ENCODE results near the gene SGPP1. TPM values are rescaled to one million over a fixed set of nuclear protein-coding genes. Genes with fewer than 3 reads are reported as not detected.
A peak's percentile ranks its signal among the peaks of the same experiment; 100 is the strongest.

SGPP1 gene
- total and polyA plus RNA-seq, 2 donors (not counting 1 experiment from before 2014, with no cell fraction given): 25.8 to 42.1 TPM

GRCh38 chr14:63770187-63770807 is 42.4 kb upstream of the SGPP1 start:
- Histone ChIP-seq H3K27ac (ENCODE audit: insufficient read depth, low read length) (no peak overlapping the region), H3K79me2 (ENCODE audit: control insufficient read depth, insufficient read depth, low read length) (no peaks in the 10 kb centered on the region), H3K36me3 (ENCODE audit: control insufficient read depth, insufficient read depth, low read length) (no peaks in the 10 kb centered on the region), H3K9me3 (ENCODE audit: control insufficient read depth, insufficient read depth, low read depth, low read length) (no peaks in the 10 kb centered on the region), H3K9ac (ENCODE audit: insufficient read depth, low read length) (no peak overlapping the region), H3K4me1 (ENCODE audit: control insufficient read depth, extremely low read depth, insufficient read depth, low read length) (no peaks in the 10 kb centered on the region), H2AFZ (ENCODE audit: low read length) (no peak overlapping the region), H3K4me2 (ENCODE audit: extremely low read depth, insufficient read depth, low read length) (no peak overlapping the region), H4K20me1 (ENCODE audit: control insufficient read depth, extremely low read depth, insufficient read depth, low read length) (no peaks in the 10 kb centered on the region), H3K27me3 (ENCODE audit: control insufficient read depth, insufficient read depth, low read length) (no peaks in the 10 kb centered on the region), H3K4me3 (replicated peaks in 1 of 4; ENCODE audit: control extremely low read depth in 1 of 4, insufficient read depth in 1 of 4, low read depth in 3 of 4, low read length in 4 of 4) (no peak overlapping the region)
- peak; percentile 41 to 71 for DNase-seq (ENCODE audit: low read depth in 2 of 2)
- TF ChIP-seq EZH2 (IDR thresholded peaks at IDR 0.05; ENCODE audit: low read length, missing control alignments) (no peak), CTCF (conservative IDR thresholded peaks at IDR 0.05 in 1 of 2, IDR thresholded peaks at IDR 0.05 in 1 of 2; ENCODE audit: low read depth in 1 of 2, low read length in 2 of 2) (peak; percentile 62 to 71)

GRCh38 chr14:63766611-63767010 is 38.7 kb upstream of the SGPP1 start:
- no peak for DNase-seq (ENCODE audit: low read depth in 2 of 2)
- H4K20me1 ChIP-seq (ENCODE audit: control insufficient read depth, extremely low read depth, insufficient read depth, low read length): no peaks in the 10 kb centered on the region
- H3K36me3 ChIP-seq (ENCODE audit: control insufficient read depth, insufficient read depth, low read length): no peaks in the 10 kb centered on the region
- H2AFZ ChIP-seq (ENCODE audit: low read length): no peak overlapping the region
- no peaks in the 10 kb centered on the region for H3K4me1 ChIP-seq (ENCODE audit: control insufficient read depth, extremely low read depth, insufficient read depth, low read length)
- H3K27me3 ChIP-seq (ENCODE audit: control insufficient read depth, insufficient read depth, low read length): no peaks in the 10 kb centered on the region
- H3K9ac ChIP-seq (ENCODE audit: insufficient read depth, low read length): no peak overlapping the region
- no peaks in the 10 kb centered on the region for H3K79me2 ChIP-seq (ENCODE audit: control insufficient read depth, insufficient read depth, low read length)
- H3K4me3 ChIP-seq (replicated peaks in 1 of 4; ENCODE audit: control extremely low read depth in 1 of 4, insufficient read depth in 1 of 4, low read depth in 3 of 4, low read length in 4 of 4): no peak overlapping the region
- no peaks in the 10 kb centered on the region for H3K9me3 ChIP-seq (ENCODE audit: control insufficient read depth, insufficient read depth, low read depth, low read length)
- TF ChIP-seq EZH2 (IDR thresholded peaks at IDR 0.05; ENCODE audit: low read length, missing control alignments) (no peak), CTCF (conservative IDR thresholded peaks at IDR 0.05 in 1 of 2, IDR thresholded peaks at IDR 0.05 in 1 of 2; ENCODE audit: low read depth in 1 of 2, low read length in 2 of 2) (no peak)
- no peak overlapping the region for H3K27ac ChIP-seq (ENCODE audit: insufficient read depth, low read length)
- H3K4me2 ChIP-seq (ENCODE audit: extremely low read depth, insufficient read depth, low read length): no peak overlapping the region

DNA sequence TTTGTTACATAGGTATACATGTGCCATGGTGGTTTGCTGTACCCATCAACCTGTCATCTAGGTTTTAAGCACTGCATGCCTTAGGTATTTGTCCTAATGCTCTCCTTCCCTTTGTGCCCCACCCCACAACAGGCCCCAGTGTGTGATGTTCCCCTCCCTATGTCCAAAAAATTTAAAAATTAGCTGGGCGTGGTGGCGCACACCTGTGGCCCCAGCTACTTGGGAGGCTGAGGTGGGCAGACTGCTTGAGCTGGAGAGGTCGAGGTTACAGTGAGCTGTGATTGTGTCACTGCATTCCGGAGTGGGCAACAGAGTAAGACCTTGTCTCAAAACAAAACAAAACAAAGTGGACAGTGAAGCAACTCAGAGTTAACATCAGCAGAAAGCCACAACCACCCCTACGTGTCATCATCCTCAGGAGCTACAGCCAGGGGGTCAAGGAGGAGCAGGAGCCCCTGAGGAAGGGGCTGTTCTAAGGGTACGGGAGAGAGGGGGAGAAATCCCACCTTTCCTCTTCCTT is 36.8 kb upstream of the SGPP1 start:
- no peak overlapping the region for H2AFZ ChIP-seq (ENCODE audit: low read length)
- no peak overlapping the region for H3K4me2 ChIP-seq (ENCODE audit: extremely low read depth, insufficient read depth, low read length)
- no peaks in the 10 kb centered on the region for H3K9me3 ChIP-seq (ENCODE audit: control insufficient read depth, insufficient read depth, low read depth, low read length)
- H3K27ac ChIP-seq (ENCODE audit: insufficient read depth, low read length): no peak overlapping the region
- H3K36me3 ChIP-seq (ENCODE audit: control insufficient read depth, insufficient read depth, low read length): no peaks in the 10 kb centered on the region
- TF ChIP-seq CTCF (conservative IDR thresholded peaks at IDR 0.05 in 1 of 2, IDR thresholded peaks at IDR 0.05 in 1 of 2; ENCODE audit: low read depth in 1 of 2, low read length in 2 of 2) (no peak), EZH2 (IDR thresholded peaks at IDR 0.05; ENCODE audit: low read length, missing control alignments) (no peak)
- H3K4me3 ChIP-seq (replicated peaks in 1 of 4; ENCODE audit: control extremely low read depth in 1 of 4, insufficient read depth in 1 of 4, low read depth in 3 of 4, low read length in 4 of 4): no peak overlapping the region
- H3K4me1 ChIP-seq (ENCODE audit: control insufficient read depth, extremely low read depth, insufficient read depth, low read length): no peaks in the 10 kb centered on the region
- no peaks in the 10 kb centered on the region for H3K27me3 ChIP-seq (ENCODE audit: control insufficient read depth, insufficient read depth, low read length)
- no peaks in the 10 kb centered on the region for H4K20me1 ChIP-seq (ENCODE audit: control insufficient read depth, extremely low read depth, insufficient read depth, low read length)
- H3K79me2 ChIP-seq (ENCODE audit: control insufficient read depth, insufficient read depth, low read length): no peaks in the 10 kb centered on the region
- no peak overlapping the region for H3K9ac ChIP-seq (ENCODE audit: insufficient read depth, low read length)
- no peak for DNase-seq (ENCODE audit: low read depth in 2 of 2)

Measured in fibroblast of lung (primary cell).